Measurements from ENCODE around the gene TBC1D4.

GRCh38 chr13:75359266-75359665 lies 122.7 kb downstream of the TBC1D4 start:
- no peak for TF ChIP-seq KLF6 (CRISPR knock-in tag; IDR thresholded peaks at IDR 0.05; ENCODE audit: borderline replicate concordance)
- no peak for TF ChIP-seq CBX3 (IDR thresholded peaks at IDR 0.05; ENCODE audit: borderline replicate concordance in 1 of 2, low read length in 2 of 2)
- TF ChIP-seq MAX (CRISPR knock-in tag; IDR thresholded peaks at IDR 0.05), result no peak
- TF ChIP-seq MEF2D (tag; conservative IDR thresholded peaks at IDR 0.05; ENCODE audit: low read depth), result no peak
- no peak for TF ChIP-seq FOXJ3 (CRISPR knock-in tag; IDR thresholded peaks at IDR 0.05)
- no peak for TF ChIP-seq CTCF (IDR thresholded peaks at IDR 0.05 in 2 of 3, conservative IDR thresholded peaks at IDR 0.05 in 1 of 3; ENCODE audit: insufficient read depth in 2 of 3, low read depth in 1 of 3, low read length in 3 of 3)
- TF ChIP-seq MXI1 (IDR thresholded peaks at IDR 0.05; ENCODE audit: low read depth, low read length), result no peak
- TF ChIP-seq EZH2 (IDR thresholded peaks at IDR 0.05; ENCODE audit: borderline replicate concordance, low read depth, low read length), result no peak

All from K562 (cell line).